GM12878 (cell line): Measurements from ENCODE around the gene ZNF83.

ENCODE experiments used
- ASH2L ChIP-seq: fragments of 300-600, 200-600 bp; sonication (generic); IDR thresholded peaks from 2 replicates; pipeline ENCODE4 v1.6.1; 2017; ENCODE audit warnings: low read depth, mild to moderate bottlenecking, borderline replicate concordance
- CHD1 ChIP-seq: IDR thresholded peaks from 2 replicates; pipeline ENCODE4 v1.6.1; 2012; ENCODE audit warnings: low read depth, low read length, improper control_type of control experiment
- EP300 ChIP-seq, 2 experiments: fragments of 150-350 bp in 1 of 2; IDR thresholded peaks; 2 replicates each; pipeline ENCODE4 v1.6.1; 2011 to 2012; ENCODE audit warnings: low read depth in 2 of 2, low read length in 2 of 2, borderline replicate concordance in 1 of 2, improper control_type of control experiment in 1 of 2, inconsistent platforms in 1 of 2; ENCODE audit not compliant: control insufficient read depth in 1 of 2
- KLF5 ChIP-seq: fragments of 450-650 bp; IDR thresholded peaks from 2 replicates; pipeline ENCODE4 v1.6.1; 2014; ENCODE audit warnings: mild to moderate bottlenecking; ENCODE audit not compliant: partially characterized antibody
- MXI1 ChIP-seq: fragments of 150-350 bp; IDR thresholded peaks from 2 replicates; pipeline ENCODE4 v1.6.1; 2011; ENCODE audit warnings: low read depth, mild to moderate bottlenecking, inconsistent platforms, low read length, improper control_type of control experiment
- POU2F2 ChIP-seq: IDR thresholded peaks from 3 replicates; pipeline ENCODE4 v1.6.1; 2011; ENCODE audit warnings: low read depth, mild to moderate bottlenecking, low read length, borderline replicate concordance
- ZNF217 ChIP-seq: fragments of 450-650 bp; IDR thresholded peaks from 2 replicates; pipeline ENCODE4 v1.6.1; 2017; ENCODE audit warnings: antibody characterized with exemption, mild to moderate bottlenecking
- ZSCAN29 ChIP-seq: fragments of 450-650 bp; IDR thresholded peaks from 2 replicates; pipeline ENCODE4 v1.6.1; 2017; ENCODE audit warnings: mild to moderate bottlenecking, moderate library complexity
- TF ChIP-seq, protein P1 (sequence below), 3 experiments: IDR thresholded peaks in 2 of 3; conservative IDR thresholded peaks in 1 of 3; 2 replicates each; pipeline ENCODE4 v1.5.1; 2011; ENCODE audit warnings: low read depth in 3 of 3, low read length in 3 of 3, mild to moderate bottlenecking in 3 of 3, control low read depth in 2 of 3, moderate library complexity in 2 of 3, inconsistent platforms in 1 of 3, mixed read lengths in 1 of 3; ENCODE audit not compliant: control insufficient read depth in 2 of 3, insufficient read depth in 1 of 3; ENCODE audit errors: extremely low read depth in 1 of 3

- TF ChIP-seq ZSCAN29 = no peak
- TF ChIP-seq POU2F2 = no peak
- no peak for TF ChIP-seq MXI1
- TF ChIP-seq, protein P1, sequence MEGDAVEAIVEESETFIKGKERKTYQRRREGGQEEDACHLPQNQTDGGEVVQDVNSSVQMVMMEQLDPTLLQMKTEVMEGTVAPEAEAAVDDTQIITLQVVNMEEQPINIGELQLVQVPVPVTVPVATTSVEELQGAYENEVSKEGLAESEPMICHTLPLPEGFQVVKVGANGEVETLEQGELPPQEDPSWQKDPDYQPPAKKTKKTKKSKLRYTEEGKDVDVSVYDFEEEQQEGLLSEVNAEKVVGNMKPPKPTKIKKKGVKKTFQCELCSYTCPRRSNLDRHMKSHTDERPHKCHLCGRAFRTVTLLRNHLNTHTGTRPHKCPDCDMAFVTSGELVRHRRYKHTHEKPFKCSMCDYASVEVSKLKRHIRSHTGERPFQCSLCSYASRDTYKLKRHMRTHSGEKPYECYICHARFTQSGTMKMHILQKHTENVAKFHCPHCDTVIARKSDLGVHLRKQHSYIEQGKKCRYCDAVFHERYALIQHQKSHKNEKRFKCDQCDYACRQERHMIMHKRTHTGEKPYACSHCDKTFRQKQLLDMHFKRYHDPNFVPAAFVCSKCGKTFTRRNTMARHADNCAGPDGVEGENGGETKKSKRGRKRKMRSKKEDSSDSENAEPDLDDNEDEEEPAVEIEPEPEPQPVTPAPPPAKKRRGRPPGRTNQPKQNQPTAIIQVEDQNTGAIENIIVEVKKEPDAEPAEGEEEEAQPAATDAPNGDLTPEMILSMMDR (IDR thresholded peaks at IDR 0.05 in 2 of 3, conservative IDR thresholded peaks at IDR 0.05 in 1 of 3; ENCODE audit: control insufficient read depth in 2 of 3, extremely low read depth in 1 of 3, insufficient read depth in 1 of 3, low read depth in 3 of 3, low read length in 3 of 3) = no peak
- no peak for TF ChIP-seq ZNF217
- TF ChIP-seq KLF5 = no peak
- TF ChIP-seq CHD1 = no peak
- no peak for TF ChIP-seq ASH2L
- no peak for TF ChIP-seq EP300 (IDR thresholded peaks at IDR 0.05; ENCODE audit: borderline replicate concordance in 1 of 2, control insufficient read depth in 1 of 2, low read depth in 2 of 2, low read length in 2 of 2)
Measured at GRCh38 chr19:52664461-52664860, 26.3 kb upstream of the ZNF83 start.
